HepG2 (cell line): ENCODE measurements around the gene UGGT1. TPM values are rescaled to one million over a fixed set of nuclear protein-coding genes. Genes with fewer than 3 reads are reported as not detected.

Source experiments
- ATAC-seq: fragments of 200-7000 bp; cut with Tn5 transposase; 3 replicates; pipeline ENCODE4 v1.9.1; 2020; ENCODE audit warnings: mild to moderate bottlenecking, moderate library complexity
- BruUV-seq: library from RNA; stranded (reverse); fragments of 400-500 nt; replicated peaks from 2 replicates; lab custom pipeline; 2021; lab: Mats Ljungman, UMichigan
- CTCF ChIA-PET: fragments of 300-600 bp; formaldehyde crosslinking; extraction: SDS; loops from one replicate; lab custom pipeline; 2021; ENCODE audit warnings: low total read pairs, inconsistent platforms, low intra/inter-chr PET ratio; lab: Yijun Ruan, JAX
- POLR2A ChIA-PET: fragments of 350-600 bp; sonication (Branson Sonifier 250); formaldehyde crosslinking; loops from one replicate; lab custom pipeline; 2020; ENCODE audit warnings: antibody characterized with exemption, inconsistent platforms; lab: Yijun Ruan, JAX
- DNase-seq: peaks from one replicate; pipeline ENCODE4 v3.0.0-alpha.2; 2015; ENCODE audit warnings: low spot score
- FAIRE-seq: peaks from 3 replicates; lab custom pipeline; 2011; peaks lifted over from hg19 to GRCh38; lab: Jason Lieb, UNC
- H2AFZ ChIP-seq: one replicate; pipeline ENCODE4 v1.6.1; 2011; ENCODE audit warnings: low read length, inconsistent platforms
- H3K27ac ChIP-seq: fragments of 300-600 bp; 3 replicates; pipeline ENCODE4 v1.8.0; 2011; ENCODE audit warnings: mixed run types, mild to moderate bottlenecking, mixed read lengths, low read length, inconsistent platforms; ENCODE audit not compliant: insufficient read depth; ENCODE audit errors: extremely low read length
- H3K27me3 ChIP-seq, 2 experiments: fragments of 200-600 bp in 1 of 2; 2 replicates in 1 of 2; 3 replicates in 1 of 2; pipeline versions ENCODE4 v1.6.0 to v1.8.0; 2011; ENCODE audit warnings: low read length in 2 of 2, mild to moderate bottlenecking in 2 of 2, moderate library complexity in 2 of 2, inconsistent platforms in 1 of 2; ENCODE audit not compliant: insufficient read depth in 2 of 2, control insufficient read depth in 1 of 2
- H3K36me3 ChIP-seq, 2 experiments: fragments of 200-600 bp in 1 of 2; replicated peaks in 1 of 2; 2 replicates in 1 of 2; 3 replicates in 1 of 2; pipeline versions ENCODE4 v1.5.1 to v1.8.0; 2011; ENCODE audit warnings: low read length in 2 of 2, inconsistent platforms in 1 of 2; ENCODE audit not compliant: insufficient read depth in 2 of 2, control insufficient read depth in 1 of 2
- H3K4me1 ChIP-seq: 2 replicates; pipeline ENCODE4 v1.5.1; 2012; ENCODE audit warnings: low read length, inconsistent platforms; ENCODE audit not compliant: insufficient read depth
- H3K4me2 ChIP-seq: 2 replicates; pipeline ENCODE4 v1.6.0; 2011; ENCODE audit warnings: low read depth, low read length, inconsistent platforms
- H3K4me3 ChIP-seq, 3 experiments: fragments of 200-600 bp in 1 of 3; sonication (generic), shearing (Covaris generic) in 1 of 3; replicated peaks in 1 of 3; 2 replicates each; pipeline ENCODE4 v1.5.1; 2011 to 2016; ENCODE audit warnings: low read length in 3 of 3, inconsistent platforms in 2 of 3, low read depth in 2 of 3, mild to moderate bottlenecking in 2 of 3, control low read depth in 1 of 3, mixed read lengths in 1 of 3; ENCODE audit not compliant: insufficient read depth in 1 of 3
- H3K79me2 ChIP-seq: one replicate; pipeline ENCODE4 v1.6.1; 2011; ENCODE audit warnings: low read length, inconsistent platforms; ENCODE audit not compliant: insufficient read depth
- H3K9ac ChIP-seq: 2 replicates; pipeline ENCODE4 v1.6.0; 2011; ENCODE audit warnings: mild to moderate bottlenecking, low read depth, low read length, inconsistent platforms; ENCODE audit not compliant: insufficient read depth
- H3K9me3 ChIP-seq: 2 replicates; pipeline ENCODE4 v1.5.1; 2012; ENCODE audit warnings: mild to moderate bottlenecking, low read length
- H4K20me1 ChIP-seq: 2 replicates; pipeline ENCODE4 v1.6.0; 2011; ENCODE audit warnings: inconsistent platforms, mild to moderate bottlenecking, low read length, moderate library complexity; ENCODE audit not compliant: insufficient read depth
- CCAR2 ChIP-seq: fragments of 200-400 bp; formaldehyde crosslinking; optimal IDR thresholded peaks from 2 replicates; pipeline ENCODE3; 2018; ENCODE audit warnings: low read depth, mild to moderate bottlenecking, low read length, moderate library complexity
- PAX8 ChIP-seq: sonication (generic); formaldehyde crosslinking; IDR thresholded peaks from 2 replicates; pipeline ENCODE4 v1.8.0; 2022; ENCODE audit warnings: mild to moderate bottlenecking, missing genetic modification reagents, borderline replicate concordance
- REXO4 ChIP-seq: sonication (generic); formaldehyde crosslinking; IDR thresholded peaks from 2 replicates; pipeline ENCODE4 v1.8.0; 2022; ENCODE audit warnings: missing genetic modification reagents, mild to moderate bottlenecking, borderline replicate concordance
- RNF219 ChIP-seq: sonication (generic); formaldehyde crosslinking; IDR thresholded peaks from 2 replicates; pipeline ENCODE4 v1.5.0; 2020; ENCODE audit warnings: mild to moderate bottlenecking, missing genetic modification reagents
- SKIL ChIP-seq: sonication (generic); formaldehyde crosslinking; IDR thresholded peaks from 2 replicates; pipeline ENCODE4 v1.8.0; 2022; ENCODE audit warnings: missing genetic modification reagents, mild to moderate bottlenecking, moderate library complexity, borderline replicate concordance
- ZNF501 ChIP-seq: sonication (generic); formaldehyde crosslinking; IDR thresholded peaks from 2 replicates; pipeline ENCODE4 v1.5.1; 2020; ENCODE audit warnings: mild to moderate bottlenecking, moderate library complexity, missing genetic modification reagents
- ZNF570 ChIP-seq: sonication (generic); formaldehyde crosslinking; IDR thresholded peaks from 2 replicates; pipeline ENCODE4 v1.4.0; 2020; ENCODE audit warnings: mild to moderate bottlenecking, missing genetic modification reagents, borderline replicate concordance
- WGBS: methylation state at CpG from one replicate; pipeline ENCODE4 v1.1.6; 2017; ENCODE audit warnings: low lambda C conversion rate; 5-methylcytosine and 5-hydroxymethylcytosine counted together
- in situ Hi-C: cut with HindIII; loops from 2 replicates; pipeline ENCODE4 v1.10.0; 2017; ENCODE audit warnings: low pct_unique_long_range_greater_than_20kb; ENCODE audit not compliant: extremely low pct_ligation_motif_present
- intact Hi-C: fragments of 100-400 bp; cut with micrococcal nuclease; formaldehyde crosslinking; loops from one replicate; pipeline ENCODE4 v1.10.0; 2022; ENCODE audit not compliant: unreplicated experiment
- polyA plus RNA-seq, 8 experiments: library from polyadenylated mRNA; depleted of rRNA in 3 of 8; stranded (reverse) in 7 of 8; unstranded in 1 of 8; fragments of >200 nt; fragmentation: Illumina TruSeq in 4 of 8; extraction: Trizol in 4 of 8; gene quantifications; 2 replicates each; pipeline versions ENCODE4 v1.2.1 to v1.2.3, GENCODE V29; 2011 to 2016; ENCODE audit warnings: low read depth in 4 of 8, missing spikeins in 1 of 8, mixed read lengths in 1 of 8; ENCODE audit not compliant: insufficient read depth in 1 of 8
- total RNA-seq, 5 experiments: library from RNA; depleted of rRNA; stranded (reverse); fragments of >200 nt; fragmentation: Illumina TruSeq; extraction: Trizol; gene quantifications; 2 replicates each; pipeline ENCODE4 v1.2.3, GENCODE V29; 2016; ENCODE audit warnings: low read depth in 1 of 5
- TF ChIP-seq, protein P1 (sequence below): sonication (generic); formaldehyde crosslinking; IDR thresholded peaks from 2 replicates; pipeline ENCODE4 v1.8.1; 2022; ENCODE audit warnings: low read depth, mild to moderate bottlenecking, missing genetic modification reagents
- TF ChIP-seq, protein P2 (sequence below): sonication (generic); formaldehyde crosslinking; IDR thresholded peaks from 2 replicates; pipeline ENCODE4 v1.5.1; 2020; ENCODE audit warnings: mild to moderate bottlenecking, missing genetic modification reagents, borderline replicate concordance

The UGGT1 gene
- total and polyA plus RNA-seq, 2 of the 13 experiments (the other 11 are each of a cell fraction or from before 2014, with no cell fraction given) = 35.8 to 83.2 TPM

DNA sequence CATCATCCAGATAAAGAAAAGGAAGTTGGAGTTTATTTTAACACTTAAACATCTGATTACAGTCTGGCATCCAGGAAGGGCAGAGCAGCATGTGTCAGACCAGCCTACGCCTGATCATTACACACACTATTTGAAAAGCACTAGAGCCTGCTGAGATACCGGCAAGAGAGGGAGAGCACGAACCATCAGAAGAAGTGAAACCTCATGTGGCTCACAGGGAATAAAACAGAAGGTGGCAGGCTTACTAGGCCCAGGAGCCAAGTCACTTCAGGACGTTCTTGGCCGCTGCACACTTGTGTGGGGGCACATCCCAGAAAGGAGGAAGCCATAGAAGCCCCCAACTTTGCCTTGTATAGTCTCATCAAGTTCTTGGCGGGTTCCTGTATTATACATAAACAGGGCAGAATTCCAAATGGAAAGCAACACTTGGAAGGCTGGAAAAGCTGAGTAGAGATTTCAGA is 105.5 kb downstream of the UGGT1 start:
- Histone ChIP-seq H3K9me3 (no peaks in the 10 kb centered on the region), H3K27ac (peak overlapping the region; percentile 88), H4K20me1 (no peaks in the 10 kb centered on the region), H3K27me3 (no peaks in the 10 kb centered on the region), H3K79me2 (peaks cover 3% of the 10 kb centered on the region), H3K4me3 (no peak overlapping the region), H3K36me3 (no peaks in the 10 kb centered on the region; a peak in 2 of 5 replicates), H3K9ac (peak overlapping the region; percentile 71), H3K4me1 (peaks cover 43% of the 10 kb centered on the region), H3K4me2 (peak overlapping the region; percentile 90), H2AFZ (no peak overlapping the region)
- 84% methylated on average over 6 of the region's 6 CpGs for WGBS
- ATAC-seq = peak; percentile 57
- TSS peak; percentile 4 for BruUV-seq
- intact Hi-C loops (loop anchor here (5.0 kb wide), 1 partner anchor 36 kb away; no protein-coding TSS in a partner anchor), in situ Hi-C loops (no loop called here)
- peak; percentile 47 for DNase-seq
- peak; percentile 4 for FAIRE-seq
- ChIA-PET POLR2A (interaction anchor here (0.8 to 1.5 kb wide), 9 partner anchors 8 to 113 kb away, joined by 3 to 12 read pairs (median 5); no protein-coding TSS in a partner anchor), CTCF (no interaction called here)
- TF ChIP-seq, protein P1, sequence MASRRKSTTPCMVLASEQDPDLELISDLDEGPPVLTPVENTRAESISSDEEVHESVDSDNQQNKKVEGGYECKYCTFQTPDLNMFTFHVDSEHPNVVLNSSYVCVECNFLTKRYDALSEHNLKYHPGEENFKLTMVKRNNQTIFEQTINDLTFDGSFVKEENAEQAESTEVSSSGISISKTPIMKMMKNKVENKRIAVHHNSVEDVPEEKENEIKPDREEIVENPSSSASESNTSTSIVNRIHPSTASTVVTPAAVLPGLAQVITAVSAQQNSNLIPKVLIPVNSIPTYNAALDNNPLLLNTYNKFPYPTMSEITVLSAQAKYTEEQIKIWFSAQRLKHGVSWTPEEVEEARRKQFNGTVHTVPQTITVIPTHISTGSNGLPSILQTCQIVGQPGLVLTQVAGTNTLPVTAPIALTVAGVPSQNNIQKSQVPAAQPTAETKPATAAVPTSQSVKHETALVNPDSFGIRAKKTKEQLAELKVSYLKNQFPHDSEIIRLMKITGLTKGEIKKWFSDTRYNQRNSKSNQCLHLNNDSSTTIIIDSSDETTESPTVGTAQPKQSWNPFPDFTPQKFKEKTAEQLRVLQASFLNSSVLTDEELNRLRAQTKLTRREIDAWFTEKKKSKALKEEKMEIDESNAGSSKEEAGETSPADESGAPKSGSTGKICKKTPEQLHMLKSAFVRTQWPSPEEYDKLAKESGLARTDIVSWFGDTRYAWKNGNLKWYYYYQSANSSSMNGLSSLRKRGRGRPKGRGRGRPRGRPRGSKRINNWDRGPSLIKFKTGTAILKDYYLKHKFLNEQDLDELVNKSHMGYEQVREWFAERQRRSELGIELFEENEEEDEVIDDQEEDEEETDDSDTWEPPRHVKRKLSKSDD (CRISPR knock-in tag) = no peak
- TF ChIP-seq ZNF501 (CRISPR knock-in tag) (no peak), RNF219 (CRISPR knock-in tag) (no peak), CCAR2 (no peak), SKIL (no peak), REXO4 (CRISPR knock-in tag) (no peak), PAX8 (CRISPR knock-in tag) (no peak), ZNF570 (no peak)
- TF ChIP-seq, protein P2, sequence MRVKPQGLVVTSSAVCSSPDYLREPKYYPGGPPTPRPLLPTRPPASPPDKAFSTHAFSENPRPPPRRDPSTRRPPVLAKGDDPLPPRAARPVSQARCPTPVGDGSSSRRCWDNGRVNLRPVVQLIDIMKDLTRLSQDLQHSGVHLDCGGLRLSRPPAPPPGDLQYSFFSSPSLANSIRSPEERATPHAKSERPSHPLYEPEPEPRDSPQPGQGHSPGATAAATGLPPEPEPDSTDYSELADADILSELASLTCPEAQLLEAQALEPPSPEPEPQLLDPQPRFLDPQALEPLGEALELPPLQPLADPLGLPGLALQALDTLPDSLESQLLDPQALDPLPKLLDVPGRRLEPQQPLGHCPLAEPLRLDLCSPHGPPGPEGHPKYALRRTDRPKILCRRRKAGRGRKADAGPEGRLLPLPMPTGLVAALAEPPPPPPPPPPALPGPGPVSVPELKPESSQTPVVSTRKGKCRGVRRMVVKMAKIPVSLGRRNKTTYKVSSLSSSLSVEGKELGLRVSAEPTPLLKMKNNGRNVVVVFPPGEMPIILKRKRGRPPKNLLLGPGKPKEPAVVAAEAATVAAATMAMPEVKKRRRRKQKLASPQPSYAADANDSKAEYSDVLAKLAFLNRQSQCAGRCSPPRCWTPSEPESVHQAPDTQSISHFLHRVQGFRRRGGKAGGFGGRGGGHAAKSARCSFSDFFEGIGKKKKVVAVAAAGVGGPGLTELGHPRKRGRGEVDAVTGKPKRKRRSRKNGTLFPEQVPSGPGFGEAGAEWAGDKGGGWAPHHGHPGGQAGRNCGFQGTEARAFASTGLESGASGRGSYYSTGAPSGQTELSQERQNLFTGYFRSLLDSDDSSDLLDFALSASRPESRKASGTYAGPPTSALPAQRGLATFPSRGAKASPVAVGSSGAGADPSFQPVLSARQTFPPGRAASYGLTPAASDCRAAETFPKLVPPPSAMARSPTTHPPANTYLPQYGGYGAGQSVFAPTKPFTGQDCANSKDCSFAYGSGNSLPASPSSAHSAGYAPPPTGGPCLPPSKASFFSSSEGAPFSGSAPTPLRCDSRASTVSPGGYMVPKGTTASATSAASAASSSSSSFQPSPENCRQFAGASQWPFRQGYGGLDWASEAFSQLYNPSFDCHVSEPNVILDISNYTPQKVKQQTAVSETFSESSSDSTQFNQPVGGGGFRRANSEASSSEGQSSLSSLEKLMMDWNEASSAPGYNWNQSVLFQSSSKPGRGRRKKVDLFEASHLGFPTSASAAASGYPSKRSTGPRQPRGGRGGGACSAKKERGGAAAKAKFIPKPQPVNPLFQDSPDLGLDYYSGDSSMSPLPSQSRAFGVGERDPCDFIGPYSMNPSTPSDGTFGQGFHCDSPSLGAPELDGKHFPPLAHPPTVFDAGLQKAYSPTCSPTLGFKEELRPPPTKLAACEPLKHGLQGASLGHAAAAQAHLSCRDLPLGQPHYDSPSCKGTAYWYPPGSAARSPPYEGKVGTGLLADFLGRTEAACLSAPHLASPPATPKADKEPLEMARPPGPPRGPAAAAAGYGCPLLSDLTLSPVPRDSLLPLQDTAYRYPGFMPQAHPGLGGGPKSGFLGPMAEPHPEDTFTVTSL = peak; percentile 14; the same call in 1 of the 2 replicates
